Pancreas (tissue), 10 donors: ENCODE results near the gene CIRBP. TPM values are rescaled to one million over a fixed set of nuclear protein-coding genes. Genes with fewer than 3 reads are reported as not detected.

Source experiments
- ATAC-seq, 4 donors: fragments of 200-7000 bp; cut with Tn5 transposase; one replicate each; pipeline versions ENCODE4 v1.8.0 to v1.9.1; 2020; ENCODE audit warnings: mild to moderate bottlenecking in 4 of 4, moderate library complexity in 4 of 4
- DNase-seq, 6 donors: peaks; one replicate each; pipeline ENCODE4 v3.0.0-alpha.2; 2020
- FAIRE-seq: peaks from 2 replicates; lab custom pipeline; 2012; peaks lifted over from hg19 to GRCh38; lab: Jason Lieb, UNC
- H3K27ac ChIP-seq, 4 donors: fragments of 200-600 bp; sonication (generic); 1 replicate in 3 of 4; 2 replicates in 1 of 4; pipeline versions ENCODE4 v1.5.0 to v1.8.0; 2020
- H3K27me3 ChIP-seq, 4 donors: fragments of 200-600 bp; one replicate each; pipeline ENCODE4 v1.8.0; 2021
- H3K36me3 ChIP-seq, 3 donors: fragments of 200-600 bp; sonication (generic) in 1 of 3; one replicate each; pipeline versions ENCODE4 v1.5.0 to v1.8.0; 2020 to 2021
- H3K4me1 ChIP-seq, 3 donors: fragments of 200-600 bp; one replicate each; pipeline ENCODE4 v1.8.0; 2021
- H3K4me3 ChIP-seq, 4 donors: fragments of 200-600 bp; sonication (generic) in 2 of 4; one replicate each; pipeline versions ENCODE4 v1.5.0 to v1.8.0; 2020 to 2021
- H3K9me3 ChIP-seq, 4 donors: fragments of 200-600 bp; one replicate each; pipeline ENCODE4 v1.8.0; 2021
- CTCF ChIP-seq, 4 donors: fragments of 200-600 bp; sonication (generic) in 3 of 4; IDR thresholded peaks; one replicate each; pipeline versions ENCODE4 v1.5.0 to v1.8.0; 2021; ENCODE audit warnings: antibody characterized with exemption in 4 of 4
- WGBS, 2 donors: extraction: QIAGEN DNeasy Blood & Tissue Kit; methylation state at CpG; one replicate each; pipeline ENCODE4 v1.1.7; 2013; 5-methylcytosine and 5-hydroxymethylcytosine counted together
- intact Hi-C, 3 donors: fragments of 100-400 bp; cut with DNase I; formaldehyde crosslinking; loops; one replicate each; pipeline versions ENCODE4 v1.11.1 to v1.14.2; 2022
- polyA plus RNA-seq, 2 donors: library from polyadenylated mRNA; stranded (reverse); fragments of 200-250 nt; gene quantifications; one replicate each; pipeline ENCODE4 v1.2.3, GENCODE V29; 2013
- total RNA-seq, 6 donors: library from RNA; stranded (reverse); fragmentation: NEBNext Ultra II Directional in 4 of 6; extraction: Animal tissue kit (Norgen Biotek cat#: 25700) in 4 of 6; gene quantifications; one replicate each; pipeline versions ENCODE4 v1.2.1 to v1.2.4, GENCODE V29; 2021 to 2023
- donor health status: healthy with polysubstance abuse.
- donor health status: DM: no; HTN: no; CAD: no; lungs with moderate emphysema.
- donor health status: DM: no; HTN: no; CAD: no.
- donor health status: control.
- donor health status: control.
- donor health status: Bipolar disorder and iron deficiency.
- donor health status: DM: yes; HTN: yes; CAD: no.
- donor health status: DM: no; HTN: no; CAD: no.
- donor health status: DM: no; HTN: no; CAD: no.
- donor health status: DM: yes; HTN: yes; CAD: no.

The CIRBP gene
- total and polyA plus RNA-seq, 8 donors, result 232 to 1,009 (median 539) TPM

GRCh38 chr19:1227304-1228054 lies 41.7 kb upstream of the CIRBP start:
- Histone ChIP-seq H3K27ac (no peak overlapping the region), H3K36me3 (peaks cover 0 to 16% (median 5%) of the 10 kb centered on the region in 3 donors)
- no peak for FAIRE-seq

GRCh38 chr19:1228161-1228957 lies 40.8 kb upstream of the CIRBP start:
- ATAC-seq (no peak), FAIRE-seq (no peak), DNase-seq (no peak)
- no peak for TF ChIP-seq CTCF (IDR thresholded peaks at IDR 0.05)
- no peaks in the 10 kb centered on the region for H3K9me3 ChIP-seq
- WGBS, 2 donors, result 96% methylated on average over 95 to 100 of the region's 100 CpGs
- H3K36me3 ChIP-seq, result peaks cover 0 to 12% (median 5%) of the 10 kb centered on the region in 3 donors
- H3K4me3 ChIP-seq, result no peak overlapping the region
- peaks cover 11 to 18% (median 15%) of the 10 kb centered on the region in 3 donors for H3K4me1 ChIP-seq
- no peaks in the 10 kb centered on the region for H3K27me3 ChIP-seq
- intact Hi-C loops, result no loop called here
- no peak overlapping the region for H3K27ac ChIP-seq

More at GRCh38 chr19:1227304-1228054, 41.7 kb upstream of the CIRBP start:
- H3K9me3 ChIP-seq, result no peaks in the 10 kb centered on the region
- H3K4me1 ChIP-seq, result peaks cover 2 to 9% (median 6%) of the 10 kb centered on the region in 3 donors
- ATAC-seq (no peak), DNase-seq (no peak)
- TF ChIP-seq CTCF (IDR thresholded peaks at IDR 0.05), result no peak
- WGBS, 2 donors, result 93 to 95% methylated on average over 56 of the region's 56 CpGs
- no peak overlapping the region for H3K4me3 ChIP-seq
- intact Hi-C loops, result no loop called here
- no peaks in the 10 kb centered on the region for H3K27me3 ChIP-seq

DNA sequence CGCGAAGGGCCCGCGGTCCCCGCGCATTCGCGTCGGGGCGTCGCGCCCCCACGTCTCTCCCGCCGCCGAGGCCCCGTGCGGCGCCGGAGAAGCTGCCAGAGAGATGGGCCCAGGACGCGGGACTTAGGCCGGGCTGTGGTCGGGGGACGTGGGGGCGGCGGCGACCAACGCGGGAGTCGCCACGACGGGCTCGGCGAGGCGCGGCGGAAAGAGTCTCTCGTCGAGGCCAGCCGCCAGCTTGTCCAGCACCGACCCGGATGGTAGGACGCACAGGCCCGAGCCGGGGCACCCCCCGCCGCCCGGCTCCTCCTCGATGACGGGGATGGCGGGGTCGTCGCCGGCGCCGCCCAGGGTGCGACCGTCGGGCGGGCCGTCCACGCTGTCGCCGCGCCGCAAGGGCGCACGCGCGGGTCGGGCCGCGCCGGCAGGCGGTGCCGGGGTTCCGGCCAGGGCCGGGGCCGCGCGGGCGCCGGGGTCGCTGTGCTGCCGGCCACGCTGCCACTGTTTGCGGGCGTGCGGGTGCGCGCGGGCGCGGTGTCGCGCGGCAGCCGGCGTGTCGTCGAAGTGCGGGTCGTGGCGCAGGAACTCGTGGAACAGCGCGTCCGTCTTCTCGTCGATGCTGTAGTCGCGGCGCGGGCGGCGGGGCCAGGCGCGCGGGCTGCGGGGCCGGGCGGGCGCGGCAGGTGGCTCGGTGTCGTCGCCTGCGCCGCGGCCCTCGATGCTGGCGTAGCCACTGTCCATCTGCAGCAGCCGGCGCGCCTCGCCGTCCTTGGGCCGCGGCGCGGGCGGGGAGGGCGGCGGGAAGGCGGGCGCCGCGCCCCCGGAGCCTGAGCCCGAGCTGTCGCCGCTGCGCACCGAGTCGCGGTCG lies 39.8 kb upstream of the CIRBP start:
- no peak overlapping the region for H3K4me3 ChIP-seq
- H3K36me3 ChIP-seq, result peaks cover 0 to 8% (median 5%) of the 10 kb centered on the region in 3 donors
- DNase-seq, result no peak
- H3K27me3 ChIP-seq, result no peaks in the 10 kb centered on the region
- no peaks in the 10 kb centered on the region for H3K9me3 ChIP-seq
- ATAC-seq, result no peak
- 88 to 91% methylated on average over 128 to 158 of the region's 158 CpGs for WGBS, 2 donors
- peaks cover 15 to 23% (median 19%) of the 10 kb centered on the region in 3 donors for H3K4me1 ChIP-seq
- TF ChIP-seq CTCF (IDR thresholded peaks at IDR 0.05), result no peak
- intact Hi-C loops, result no loop called here
- H3K27ac ChIP-seq, result no peak overlapping the region
- FAIRE-seq, result no peak

DNA sequence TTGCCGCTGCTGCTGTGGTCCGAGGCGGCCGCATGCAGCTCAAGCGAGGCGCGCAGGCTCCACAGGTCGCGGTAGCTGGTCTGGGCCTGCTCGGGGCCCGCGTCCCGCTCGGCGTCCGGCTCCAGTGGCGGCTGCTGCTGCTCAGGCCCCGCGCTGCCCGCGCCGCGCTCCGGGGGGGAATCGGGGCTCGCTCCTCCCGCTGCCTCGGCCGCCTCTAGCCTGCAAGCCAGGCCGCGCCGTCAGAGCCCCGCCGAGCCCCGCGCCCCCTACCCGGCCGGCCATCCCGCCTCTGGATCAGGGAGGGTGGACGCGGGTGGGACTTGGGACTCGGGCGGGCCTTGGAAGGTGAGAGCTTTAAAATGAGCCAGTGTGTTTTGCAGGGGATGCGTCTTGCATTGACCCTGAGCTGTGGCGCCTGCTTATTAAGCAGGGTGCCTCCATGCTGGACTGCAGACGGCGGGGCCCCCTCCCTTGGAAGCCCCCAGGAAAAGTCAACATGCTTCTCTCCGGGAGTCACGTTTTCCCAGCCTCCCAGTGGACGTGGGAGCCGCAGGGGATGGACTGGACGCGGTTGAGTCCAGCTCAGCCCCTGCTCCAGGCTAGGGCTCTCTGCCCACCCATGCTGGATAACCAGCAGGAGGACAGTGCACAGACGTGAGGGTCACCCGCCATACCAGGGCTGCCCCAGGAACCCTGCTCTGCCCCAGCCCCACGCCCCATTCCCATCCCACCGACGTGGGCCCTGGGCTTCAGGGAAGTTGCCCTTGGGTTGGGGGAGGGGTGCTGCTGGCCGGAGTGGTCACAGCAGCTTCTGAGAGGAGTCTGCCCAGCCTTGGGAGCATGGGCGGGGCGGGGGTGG lies 39.0 kb upstream of the CIRBP start:
- peaks cover 15 to 23% (median 19%) of the 10 kb centered on the region in 3 donors for H3K4me1 ChIP-seq
- ATAC-seq (no peak), FAIRE-seq (no peak), DNase-seq (no peak)
- peaks cover 0 to 8% (median 5%) of the 10 kb centered on the region in 3 donors for H3K36me3 ChIP-seq
- no peak overlapping the region for H3K27ac ChIP-seq
- WGBS, 2 donors, result 87 to 90% methylated on average over 49 to 61 of the region's 61 CpGs
- H3K9me3 ChIP-seq, result no peaks in the 10 kb centered on the region
- TF ChIP-seq CTCF (IDR thresholded peaks at IDR 0.05), result no peak
- H3K27me3 ChIP-seq, result no peaks in the 10 kb centered on the region
- intact Hi-C loops, result no loop called here
- no peak overlapping the region for H3K4me3 ChIP-seq
